SKM-1 (cell line): Measurements from ENCODE around the gene VAMP7.
"Not testable (repeated sequence)": the region's sequence is repeated elsewhere in the genome, so short reads cannot be mapped to it uniquely, and the experiment has no call there.

Source experiments
- DNase-seq: peaks from one replicate; lab custom pipeline; 2025; ENCODE audit not compliant: unreplicated experiment; lab: John Stamatoyannopoulos, UW

VAMP7 gene

GRCh38 chrX:155881158-155881993, at the start of gene VAMP7:
Gene VAMP7, plus strand, starts transcription at chrX:155881345. Its CDS starts 8,122 bp downstream, at chrX:155889467.
- DNase-seq, result peak; percentile 68

- peak; percentile 23 for DNase-seq
Measured at GRCh38 chrX:155841232-155841631, 39.9 kb upstream of the VAMP7 start.

- DNase-seq, result not testable (repeated sequence)
Measured at GRCh38 chrX:155851786-155852185, 29.4 kb upstream of the VAMP7 start.

GRCh38 chrX:155857561-155857960, 23.6 kb upstream of the VAMP7 start:
- DNase-seq, result peak; percentile 8

- peak; percentile 4 for DNase-seq
Measured at GRCh38 chrX:155864655-155865054, 16.5 kb upstream of the VAMP7 start.

- DNase-seq, result no peak
Measured at GRCh38 chrX:155865193-155865592, 16.0 kb upstream of the VAMP7 start.

- no peak for DNase-seq
Measured at GRCh38 chrX:155867821-155868220, 13.3 kb upstream of the VAMP7 start.

GRCh38 chrX:155870958-155871357, 10.2 kb upstream of the VAMP7 start:
- no peak for DNase-seq

- no peak for DNase-seq
Measured at GRCh38 chrX:155871934-155872333, 9.2 kb upstream of the VAMP7 start.

- no peak for DNase-seq
Measured at GRCh38 chrX:155873188-155873587, 8.0 kb upstream of the VAMP7 start.

GRCh38 chrX:155874571-155875244, 6.4 kb upstream of the VAMP7 start:
- DNase-seq, result no peak

GRCh38 chrX:155876704-155877103, 4.4 kb upstream of the VAMP7 start:
- DNase-seq, result peak; percentile 14

- DNase-seq, result no peak
Measured at GRCh38 chrX:155877288-155877687, 3.9 kb upstream of the VAMP7 start.

GRCh38 chrX:155880586-155881157, 473 bp upstream of the VAMP7 start:
- DNase-seq, result no peak

- DNase-seq, result no peak
Measured at GRCh38 chrX:155886409-155886808, 5.3 kb downstream of the VAMP7 start.

- no peak for DNase-seq
Measured at GRCh38 chrX:155888139-155888538, 7.0 kb downstream of the VAMP7 start.

GRCh38 chrX:155889328-155889727, 8.2 kb downstream of the VAMP7 start:
- no peak for DNase-seq

- DNase-seq, result peak; percentile 3
Measured at GRCh38 chrX:155891446-155892210, 10.5 kb downstream of the VAMP7 start.

GRCh38 chrX:155893521-155893920, 12.4 kb downstream of the VAMP7 start:
- DNase-seq, result peak; percentile 2

GRCh38 chrX:155896512-155896911, 15.4 kb downstream of the VAMP7 start:
- DNase-seq, result peak; percentile 1

GRCh38 chrX:155899366-155899765, 18.2 kb downstream of the VAMP7 start:
- DNase-seq, result no peak
